SU-DHL-6 (cell line): ENCODE results near the gene WDR31.

ENCODE experiments used
- EZH2phosphoT487 ChIP-seq: fragments of 200-600 bp; sonication (generic), shearing (Covaris generic); conservative IDR thresholded peaks from 2 replicates; pipeline ENCODE4 v1.6.1; 2018; ENCODE audit warnings: mild to moderate bottlenecking, antibody characterized with exemption, low read length, moderate library complexity, mixed read lengths
- TF ChIP-seq, protein P1 (sequence below): fragments of 200-600 bp; sonication (generic); IDR thresholded peaks from one replicate; pipeline ENCODE4 v1.5.1; 2017; ENCODE audit warnings: antibody characterized with exemption, mild to moderate bottlenecking, low read length, moderate library complexity; ENCODE audit not compliant: insufficient read depth, poor library complexity, severe bottlenecking

DNA sequence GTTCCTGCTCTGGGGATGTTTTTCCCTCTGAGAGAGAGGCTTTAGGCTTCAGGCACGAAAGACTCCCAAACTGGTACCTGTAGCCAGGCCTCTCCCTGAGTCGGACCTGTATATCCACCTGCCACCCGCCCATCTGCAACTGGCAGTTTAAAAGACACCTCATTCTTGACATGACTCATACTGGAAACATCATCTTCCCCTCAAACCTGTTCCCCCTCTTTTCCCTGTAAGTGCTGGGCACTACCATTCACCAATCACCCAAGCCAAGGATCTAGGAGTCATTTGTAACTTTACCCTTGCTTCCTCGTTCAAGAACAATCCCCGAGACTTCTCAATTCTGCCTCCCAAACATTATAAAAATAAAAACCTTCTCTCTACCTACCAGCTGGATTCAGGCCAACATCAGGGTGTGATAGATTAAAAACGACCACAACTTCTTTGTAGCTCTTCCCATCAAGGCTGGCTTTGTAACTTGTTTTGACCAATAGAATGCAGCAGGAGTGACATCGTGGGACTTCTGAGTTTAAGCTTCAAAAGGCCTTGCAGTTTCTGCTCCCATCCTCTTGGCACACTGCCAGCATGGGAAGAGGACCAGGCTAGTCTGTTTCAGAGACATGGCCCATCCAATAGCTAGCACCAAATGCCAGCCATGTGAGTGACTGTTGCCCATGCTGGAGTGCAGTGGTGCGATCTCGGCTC, 1.8 kb upstream of the WDR31 start:
- TF ChIP-seq, protein P1, sequence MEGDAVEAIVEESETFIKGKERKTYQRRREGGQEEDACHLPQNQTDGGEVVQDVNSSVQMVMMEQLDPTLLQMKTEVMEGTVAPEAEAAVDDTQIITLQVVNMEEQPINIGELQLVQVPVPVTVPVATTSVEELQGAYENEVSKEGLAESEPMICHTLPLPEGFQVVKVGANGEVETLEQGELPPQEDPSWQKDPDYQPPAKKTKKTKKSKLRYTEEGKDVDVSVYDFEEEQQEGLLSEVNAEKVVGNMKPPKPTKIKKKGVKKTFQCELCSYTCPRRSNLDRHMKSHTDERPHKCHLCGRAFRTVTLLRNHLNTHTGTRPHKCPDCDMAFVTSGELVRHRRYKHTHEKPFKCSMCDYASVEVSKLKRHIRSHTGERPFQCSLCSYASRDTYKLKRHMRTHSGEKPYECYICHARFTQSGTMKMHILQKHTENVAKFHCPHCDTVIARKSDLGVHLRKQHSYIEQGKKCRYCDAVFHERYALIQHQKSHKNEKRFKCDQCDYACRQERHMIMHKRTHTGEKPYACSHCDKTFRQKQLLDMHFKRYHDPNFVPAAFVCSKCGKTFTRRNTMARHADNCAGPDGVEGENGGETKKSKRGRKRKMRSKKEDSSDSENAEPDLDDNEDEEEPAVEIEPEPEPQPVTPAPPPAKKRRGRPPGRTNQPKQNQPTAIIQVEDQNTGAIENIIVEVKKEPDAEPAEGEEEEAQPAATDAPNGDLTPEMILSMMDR: no peak
- no peak for TF ChIP-seq EZH2phosphoT487
